22Rv1 (cell line): Measurements from ENCODE around the gene DPH1.

Experiments used
- CTCF ChIP-seq: fragments of 450-650 bp; IDR thresholded peaks from 2 replicates; pipeline ENCODE4 v1.5.1; 2017; ENCODE audit warnings: mild to moderate bottlenecking
- ZFX ChIP-seq: fragments of 450-650 bp; IDR thresholded peaks from 2 replicates; pipeline ENCODE4 v1.6.1; 2017; ENCODE audit warnings: antibody characterized with exemption, borderline replicate concordance

DNA sequence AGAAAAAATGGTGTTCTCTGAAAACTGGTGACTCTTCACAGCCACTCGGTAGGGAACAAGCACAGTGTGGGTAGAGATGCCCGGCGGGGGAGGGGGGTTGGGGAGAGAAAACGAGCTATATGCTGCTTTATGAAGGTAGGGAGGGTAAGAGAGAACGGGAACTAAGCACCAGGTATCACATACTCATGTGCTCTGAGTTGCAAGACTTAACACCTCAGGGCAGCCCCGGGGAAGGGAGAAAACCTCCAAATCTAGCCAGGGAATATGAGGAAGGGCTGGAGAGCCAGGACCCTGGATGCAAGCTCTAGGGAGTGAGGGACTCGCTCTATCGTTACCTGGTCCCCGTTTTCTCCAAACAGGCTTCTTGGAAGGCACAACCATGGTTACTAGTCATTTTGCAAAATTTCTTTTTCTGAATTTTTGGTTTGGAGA is 60.3 kb downstream of the DPH1 start:
- TF ChIP-seq CTCF = no peak
- TF ChIP-seq ZFX = no peak
